Gastrocnemius medialis (tissue), 4 donors: ENCODE data around the gene PDE7B. TPM values are rescaled to one million over a fixed set of nuclear protein-coding genes. Genes with fewer than 3 reads are reported as not detected.

Source experiments
- ATAC-seq, 2 donors: fragments of 150-250 bp; one replicate each; pipeline ENCODE4 v1.9.1; 2016
- DNase-seq, 2 donors: peaks; one replicate each; pipeline ENCODE4 v3.0.0-alpha.2; 2019
- H3K27ac ChIP-seq, 4 donors: fragments of 200-600 bp; sonication (generic); 1 replicate in 1 of 4; 2 replicates in 3 of 4; pipeline ENCODE4 v1.5.1; 2016 to 2018; ENCODE audit warnings: mild to moderate bottlenecking in 2 of 4, moderate library complexity in 1 of 4
- H3K27me3 ChIP-seq, 3 donors: fragments of 200-600 bp; sonication (generic) in 2 of 3; 1 replicate in 1 of 3; 2 replicates in 2 of 3; pipeline versions ENCODE4 v1.5.1 to v1.6.0; 2016 to 2019; ENCODE audit warnings: mild to moderate bottlenecking in 1 of 3, moderate library complexity in 1 of 3
- H3K36me3 ChIP-seq, 2 donors: fragments of 200-600 bp; sonication (generic) in 1 of 2; one replicate each; pipeline ENCODE4 v1.5.1; 2017 to 2018
- H3K4me1 ChIP-seq, 2 donors: fragments of 200-600 bp; sonication (generic) in 1 of 2; one replicate each; pipeline ENCODE4 v1.5.1; 2016 to 2017; ENCODE audit warnings: mild to moderate bottlenecking in 2 of 2
- H3K4me3 ChIP-seq, 4 donors: fragments of 200-600 bp; sonication (generic) in 3 of 4; 1 replicate in 1 of 4; 2 replicates in 3 of 4; pipeline ENCODE4 v1.5.1; 2016 to 2019; ENCODE audit warnings: mild to moderate bottlenecking in 2 of 4
- H3K9me3 ChIP-seq, 3 donors: fragments of 200-600 bp; sonication (generic) in 2 of 3; 1 replicate in 1 of 3; 2 replicates in 2 of 3; pipeline ENCODE4 v1.5.1; 2016 to 2019
- CTCF ChIP-seq, 5 experiments: fragments of 450-650 bp in 3 of 5; fragments of 200-600 bp in 2 of 5; sonication (generic) in 2 of 5; IDR thresholded peaks in 4 of 5; conservative IDR thresholded peaks in 1 of 5; 1 replicate in 4 of 5; 2 replicates in 1 of 5; pipeline ENCODE4 v1.5.1; 2016 to 2019; ENCODE audit warnings: antibody characterized with exemption in 5 of 5, mild to moderate bottlenecking in 3 of 5, moderate library complexity in 3 of 5
- POLR2A ChIP-seq, 2 donors: fragments of 450-650 bp; IDR thresholded peaks; one replicate each; pipeline ENCODE4 v1.6.1; 2017; ENCODE audit warnings: antibody characterized with exemption in 2 of 2, mild to moderate bottlenecking in 2 of 2, moderate library complexity in 2 of 2
- in situ Hi-C, 4 donors: fragments of 200-750 bp; cut with MboI; loops; one replicate each; pipeline versions ENCODE4 v1.15.0 to v1.8.0; 2017; ENCODE audit warnings: low sequenced_read_pairs in 4 of 4
- intact Hi-C: fragments of 100-400 bp; cut with DNase I; formaldehyde crosslinking; loops from one replicate; pipeline ENCODE4 v1.15.1; 2023; ENCODE audit warnings: low total_unique reads
- total RNA-seq, 4 donors: library from RNA; depleted of rRNA; stranded (reverse); fragments of >200 nt; gene quantifications; one replicate each; pipeline versions ENCODE4 v1.1.0 to v1.2.3, GENCODE V29; 2016

PDE7B gene
- total RNA-seq, 4 donors from 2014 or later, result 2.2 to 3.6 (median 2.7) TPM

GRCh38 chr6:136184738-136185137 lies 333.2 kb downstream of the PDE7B start:
- no peaks in the 10 kb centered on the region for H3K9me3 ChIP-seq
- H3K4me3 ChIP-seq, result no peak overlapping the region
- no peaks in the 10 kb centered on the region for H3K27me3 ChIP-seq
- TF ChIP-seq CTCF (IDR thresholded peaks at IDR 0.05 in 4 of 5, conservative IDR thresholded peaks at IDR 0.05 in 1 of 5) (no peak), POLR2A (IDR thresholded peaks at IDR 0.05) (no peak)
- peaks cover 0 to 14% of the 10 kb centered on the region in 2 donors for H3K36me3 ChIP-seq
- ATAC-seq (no peak), DNase-seq (no peak)
- intact Hi-C loops, result no loop called here
- in situ Hi-C loops, result no loop called here
- H3K4me1 ChIP-seq, result peaks cover 0 to 4% of the 10 kb centered on the region in 2 donors
- no peak overlapping the region for H3K27ac ChIP-seq

DNA sequence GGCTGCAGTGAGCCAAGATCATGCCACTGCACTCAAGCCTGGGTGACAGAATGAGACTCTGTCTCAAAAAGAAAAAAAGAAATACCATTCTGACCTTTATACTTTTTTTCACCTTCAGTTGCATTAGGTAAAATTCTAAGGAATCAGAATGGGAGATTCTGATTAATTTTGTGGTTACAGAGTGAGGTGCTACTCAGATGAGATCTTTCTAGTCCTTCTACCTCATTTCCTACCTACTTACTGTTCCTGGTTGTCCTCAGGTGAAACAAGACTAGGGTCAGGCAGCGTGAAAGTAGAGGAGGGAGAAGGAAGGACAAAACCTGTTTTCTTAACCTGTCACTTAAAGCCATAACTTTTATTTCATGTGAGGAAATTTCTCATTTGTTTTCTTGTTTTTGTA lies 334.9 kb downstream of the PDE7B start:
- Histone ChIP-seq H3K27me3 (no peaks in the 10 kb centered on the region), H3K9me3 (no peaks in the 10 kb centered on the region), H3K36me3 (peaks cover 0 to 24% of the 10 kb centered on the region in 2 donors), H3K4me3 (no peak overlapping the region), H3K4me1 (no peaks in the 10 kb centered on the region), H3K27ac (no peak overlapping the region)
- intact Hi-C loops, result no loop called here
- ATAC-seq (no peak), DNase-seq (no peak)
- TF ChIP-seq CTCF (IDR thresholded peaks at IDR 0.05 in 4 of 5, conservative IDR thresholded peaks at IDR 0.05 in 1 of 5) (no peak), POLR2A (IDR thresholded peaks at IDR 0.05) (no peak)
- in situ Hi-C loops, result no loop called here

DNA sequence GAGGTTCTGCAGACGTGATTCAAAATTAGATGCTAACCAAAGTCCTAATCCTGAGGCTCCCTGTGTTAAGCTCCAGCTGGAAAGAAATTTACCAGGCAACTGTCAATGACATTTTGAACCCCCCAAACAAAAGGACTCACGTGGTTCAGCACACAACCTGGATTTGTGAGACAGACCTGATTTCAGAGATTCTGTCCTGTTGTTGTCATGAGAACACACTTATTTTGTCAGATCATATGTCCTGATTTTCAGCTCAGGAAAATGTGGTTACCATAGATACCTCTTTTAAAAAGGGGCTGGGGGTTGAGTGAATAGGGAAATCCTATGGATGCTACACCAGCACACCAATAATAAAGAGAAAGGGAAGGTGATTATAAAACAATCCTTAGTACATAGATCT lies 337.0 kb downstream of the PDE7B start:
- no peak overlapping the region for H3K4me3 ChIP-seq
- intact Hi-C loops, result no loop called here
- no peaks in the 10 kb centered on the region for H3K27me3 ChIP-seq
- in situ Hi-C loops, result no loop called here
- ATAC-seq (no peak), DNase-seq (no peak)
- H3K27ac ChIP-seq, result no peak overlapping the region
- TF ChIP-seq CTCF (IDR thresholded peaks at IDR 0.05 in 4 of 5, conservative IDR thresholded peaks at IDR 0.05 in 1 of 5), result no peak
- TF ChIP-seq POLR2A (IDR thresholded peaks at IDR 0.05), result no peak
- no peaks in the 10 kb centered on the region for H3K4me1 ChIP-seq
- no peaks in the 10 kb centered on the region for H3K9me3 ChIP-seq
- H3K36me3 ChIP-seq, result peaks cover 0 to 31% of the 10 kb centered on the region in 2 donors

GRCh38 chr6:136189104-136189503 lies 337.6 kb downstream of the PDE7B start:
- no peak overlapping the region for H3K4me3 ChIP-seq
- DNase-seq (no peak), ATAC-seq (no peak)
- no peak overlapping the region for H3K27ac ChIP-seq
- in situ Hi-C loops (no loop called here), intact Hi-C loops (no loop called here)
- no peaks in the 10 kb centered on the region for H3K27me3 ChIP-seq
- H3K36me3 ChIP-seq, result peaks cover 0 to 31% of the 10 kb centered on the region in 2 donors
- no peaks in the 10 kb centered on the region for H3K9me3 ChIP-seq
- no peaks in the 10 kb centered on the region for H3K4me1 ChIP-seq
- TF ChIP-seq CTCF (IDR thresholded peaks at IDR 0.05 in 4 of 5, conservative IDR thresholded peaks at IDR 0.05 in 1 of 5), result no peak
- TF ChIP-seq POLR2A (IDR thresholded peaks at IDR 0.05), result no peak

GRCh38 chr6:136191606-136192312 lies 340.3 kb downstream of the PDE7B start:
- no peak overlapping the region for H3K27ac ChIP-seq
- H3K36me3 ChIP-seq, result peaks cover 0 to 31% of the 10 kb centered on the region in 2 donors
- no peak for DNase-seq
- in situ Hi-C loops, result no loop called here
- no peak for ATAC-seq
- no peak overlapping the region for H3K4me3 ChIP-seq
- no peaks in the 10 kb centered on the region for H3K4me1 ChIP-seq
- no peaks in the 10 kb centered on the region for H3K9me3 ChIP-seq
- no peaks in the 10 kb centered on the region for H3K27me3 ChIP-seq
- intact Hi-C loops, result no loop called here
- no peak for TF ChIP-seq CTCF (IDR thresholded peaks at IDR 0.05 in 4 of 5, conservative IDR thresholded peaks at IDR 0.05 in 1 of 5)
- TF ChIP-seq POLR2A (IDR thresholded peaks at IDR 0.05), result no peak
